Prostate gland (tissue), 2 donors: ENCODE measurements around the gene SPATA25. TPM values are rescaled to one million over a fixed set of nuclear protein-coding genes. Genes with fewer than 3 reads are reported as not detected.

Source experiments
- DNase-seq: peaks from one replicate; pipeline ENCODE4 v3.0.0-alpha.2; 2019; ENCODE audit warnings: low spot score
- H3K27ac ChIP-seq, 2 donors: fragments of 200-600 bp; sonication (generic); 2 replicates each; pipeline ENCODE4 v1.5.1; 2017 to 2019
- H3K27me3 ChIP-seq: fragments of 200-600 bp; sonication (generic); replicated peaks from 2 replicates; pipeline ENCODE4 v1.5.1; 2019; ENCODE audit not compliant: insufficient read depth
- H3K36me3 ChIP-seq, 2 donors: fragments of 200-600 bp; sonication (generic); 1 replicate in 1 of 2; 2 replicates in 1 of 2; pipeline versions ENCODE4 v1.5.1 to v1.8.1; 2017 to 2019
- H3K4me1 ChIP-seq: fragments of 200-600 bp; sonication (generic); replicated peaks from 2 replicates; pipeline ENCODE4 v1.5.1; 2019
- H3K4me3 ChIP-seq, 2 donors: fragments of 200-600 bp; sonication (generic); 2 replicates each; pipeline ENCODE4 v1.5.1; 2017 to 2019
- H3K9me3 ChIP-seq: fragments of 200-600 bp; sonication (generic); 2 replicates; pipeline ENCODE4 v1.5.1; 2017
- CTCF ChIP-seq, 4 experiments: fragments of 200-600 bp in 2 of 4; fragments of 450-650 bp in 2 of 4; sonication (generic) in 2 of 4; IDR thresholded peaks; 1 replicate in 3 of 4; 2 replicates in 1 of 4; pipeline ENCODE4 v1.5.1; 2016 to 2019; ENCODE audit warnings: antibody characterized with exemption in 4 of 4, mild to moderate bottlenecking in 2 of 4, moderate library complexity in 2 of 4
- POLR2A ChIP-seq: fragments of 450-650 bp; IDR thresholded peaks from one replicate; pipeline ENCODE4 v1.6.1; 2016; ENCODE audit warnings: antibody characterized with exemption, mild to moderate bottlenecking
- POLR2AphosphoS5 ChIP-seq: sonication (generic); formaldehyde crosslinking; IDR thresholded peaks from one replicate; pipeline ENCODE4 v1.6.1; 2017; ENCODE audit warnings: antibody characterized with exemption
- WGBS: methylation state at CpG from one replicate; pipeline ENCODE4 v1.1.5; 2018; 5-methylcytosine and 5-hydroxymethylcytosine counted together
- intact Hi-C: fragments of 100-400 bp; cut with DNase I; formaldehyde crosslinking; loops from one replicate; pipeline ENCODE4 v1.14.2; 2022
- total RNA-seq, 2 donors: library from RNA; depleted of rRNA; stranded (reverse); fragments of >200 nt; gene quantifications; one replicate each; pipeline ENCODE4 v1.1.0, GENCODE V29; 2016

SPATA25 gene
- total RNA-seq, 2 donors from 2014 or later: 2.0 to 7.4 TPM

GRCh38 chr20:45897289-45897688 lies 9.9 kb upstream of the SPATA25 start:
- no peaks in the 10 kb centered on the region for H3K36me3 ChIP-seq
- H3K4me3 ChIP-seq: no peak overlapping the region
- intact Hi-C loops: loop anchor here (10.0 kb wide), 1 partner anchor 68 kb away; no protein-coding TSS in a partner anchor
- H3K27ac ChIP-seq: no peak overlapping the region
- no peak for DNase-seq
- 77% methylated on average over 2 of the region's 2 CpGs for WGBS
- H3K27me3 ChIP-seq: no peaks in the 10 kb centered on the region
- no peaks in the 10 kb centered on the region for H3K9me3 ChIP-seq
- no peak for TF ChIP-seq CTCF (IDR thresholded peaks at IDR 0.05)
- no peak for TF ChIP-seq POLR2AphosphoS5
- no peak for TF ChIP-seq POLR2A
- H3K4me1 ChIP-seq: no peaks in the 10 kb centered on the region

GRCh38 chr20:45896641-45897161 lies 9.3 kb upstream of the SPATA25 start:
- H3K27me3 ChIP-seq: no peaks in the 10 kb centered on the region
- H3K36me3 ChIP-seq: no peaks in the 10 kb centered on the region
- H3K9me3 ChIP-seq: no peaks in the 10 kb centered on the region
- peaks cover 4% of the 10 kb centered on the region for H3K4me1 ChIP-seq
- no peak for DNase-seq
- 90% methylated on average over 14 of the region's 14 CpGs for WGBS
- no peak overlapping the region for H3K27ac ChIP-seq
- intact Hi-C loops: loop anchor here (10.0 kb wide), 1 partner anchor 68 kb away; no protein-coding TSS in a partner anchor
- no peak overlapping the region for H3K4me3 ChIP-seq
- no peak for TF ChIP-seq POLR2A
- no peak for TF ChIP-seq CTCF (IDR thresholded peaks at IDR 0.05)
- TF ChIP-seq POLR2AphosphoS5: no peak

- Histone ChIP-seq H3K4me3 (no peak overlapping the region), H3K27ac (no peak overlapping the region), H3K36me3 (no peaks in the 10 kb centered on the region), H3K9me3 (no peaks in the 10 kb centered on the region), H3K4me1 (peaks cover 6% of the 10 kb centered on the region), H3K27me3 (no peaks in the 10 kb centered on the region)
- no peak for DNase-seq
- TF ChIP-seq CTCF (IDR thresholded peaks at IDR 0.05): no peak
- TF ChIP-seq POLR2AphosphoS5: no peak
- intact Hi-C loops: loop anchor here (10.0 kb wide), 1 partner anchor 70 kb away; no protein-coding TSS in a partner anchor
- 87% methylated on average over 11 of the region's 12 CpGs for WGBS
Observed at GRCh38 chr20:45894797-45895196, 7.4 kb upstream of the SPATA25 start.

GRCh38 chr20:45893831-45894230 lies 6.4 kb upstream of the SPATA25 start:
- no peaks in the 10 kb centered on the region for H3K36me3 ChIP-seq
- TF ChIP-seq POLR2AphosphoS5: no peak
- no peak for TF ChIP-seq CTCF (IDR thresholded peaks at IDR 0.05)
- no peak for TF ChIP-seq POLR2A
- 96% methylated on average over 4 of the region's 4 CpGs for WGBS
- no peaks in the 10 kb centered on the region for H3K9me3 ChIP-seq
- intact Hi-C loops: loop anchor here (10.0 kb wide), 1 partner anchor 71 kb away; no protein-coding TSS in a partner anchor
- H3K4me3 ChIP-seq: no peak overlapping the region
- H3K27ac ChIP-seq: no peak overlapping the region
- H3K27me3 ChIP-seq: no peaks in the 10 kb centered on the region
- peaks cover 6% of the 10 kb centered on the region for H3K4me1 ChIP-seq
- DNase-seq: no peak

- TF ChIP-seq POLR2A (no peak), CTCF (IDR thresholded peaks at IDR 0.05) (no peak), POLR2AphosphoS5 (no peak)
- H3K4me1 ChIP-seq: peaks cover 6% of the 10 kb centered on the region
- DNase-seq: no peak
- no peaks in the 10 kb centered on the region for H3K27me3 ChIP-seq
- H3K27ac ChIP-seq: no peak overlapping the region
- no peaks in the 10 kb centered on the region for H3K36me3 ChIP-seq
- H3K9me3 ChIP-seq: no peaks in the 10 kb centered on the region
- WGBS: 80% methylated on average over 4 of the region's 4 CpGs
- intact Hi-C loops: loop anchor here (10.0 kb wide), 1 partner anchor 72 kb away; no protein-coding TSS in a partner anchor
- H3K4me3 ChIP-seq: no peak overlapping the region
Observed at GRCh38 chr20:45892828-45893500, 5.5 kb upstream of the SPATA25 start.
